WTC11 (cell line): ENCODE results near the gene AKTIP. TPM values are rescaled to one million over a fixed set of nuclear protein-coding genes. Genes with fewer than 3 reads are reported as not detected.

ENCODE experiments used
- CREM ChIP-seq: sonication (generic); formaldehyde crosslinking; IDR thresholded peaks from 2 replicates; pipeline ENCODE4 v1.8.1; 2022; ENCODE audit warnings: mild to moderate bottlenecking, missing genetic modification reagents, moderate library complexity
- E2F5 ChIP-seq: sonication (generic); formaldehyde crosslinking; IDR thresholded peaks from 2 replicates; pipeline ENCODE4 v1.8.1; 2022; ENCODE audit warnings: mild to moderate bottlenecking, moderate library complexity, missing genetic modification reagents
- FOXJ3 ChIP-seq: sonication (generic); formaldehyde crosslinking; IDR thresholded peaks from 2 replicates; pipeline ENCODE4 v1.9.0; 2021; ENCODE audit warnings: missing genetic modification reagents, mild to moderate bottlenecking, borderline replicate concordance
- GABPB1 ChIP-seq: sonication (generic); formaldehyde crosslinking; IDR thresholded peaks from 2 replicates; pipeline ENCODE4 v1.8.1; 2023; ENCODE audit warnings: mild to moderate bottlenecking, missing genetic modification reagents
- GRHL2 ChIP-seq: fragments of 250-450 bp; sonication (Bioruptor Pico); IDR thresholded peaks from 2 replicates; pipeline ENCODE4 v1.8.0; 2022; ENCODE audit warnings: mild to moderate bottlenecking, moderate library complexity; ENCODE audit not compliant: insufficient replicate concordance, severe bottlenecking
- GTF2I ChIP-seq: fragments of 250-450 bp; sonication (Bioruptor Pico); conservative IDR thresholded peaks from 2 replicates; pipeline ENCODE4 v1.4.0; 2021; ENCODE audit warnings: mild to moderate bottlenecking
- HMGA2 ChIP-seq: fragments of 250-450 bp; sonication (Bioruptor Pico); IDR thresholded peaks from 2 replicates; pipeline ENCODE4 v1.4.0; 2021; ENCODE audit warnings: mild to moderate bottlenecking, moderate library complexity
- HMGXB4 ChIP-seq: sonication (generic); formaldehyde crosslinking; IDR thresholded peaks from 2 replicates; pipeline ENCODE4 v1.8.1; 2023; ENCODE audit warnings: mild to moderate bottlenecking, moderate library complexity, missing genetic modification reagents
- JAZF1 ChIP-seq: fragments of 250-450 bp; sonication (Bioruptor Pico); IDR thresholded peaks from 2 replicates; pipeline ENCODE4 v1.9.0; 2021; ENCODE audit warnings: moderate library complexity, mild to moderate bottlenecking, inconsistent platforms
- JUN ChIP-seq: sonication (generic); formaldehyde crosslinking; IDR thresholded peaks from 2 replicates; pipeline ENCODE4 v1.8.0; 2023; ENCODE audit warnings: mild to moderate bottlenecking, missing genetic modification reagents
- KAT7 ChIP-seq: sonication (generic); formaldehyde crosslinking; IDR thresholded peaks from 2 replicates; pipeline ENCODE4 v1.8.1; 2023; ENCODE audit warnings: missing genetic modification reagents, mild to moderate bottlenecking, borderline replicate concordance
- MLX ChIP-seq: sonication (generic); formaldehyde crosslinking; IDR thresholded peaks from 2 replicates; pipeline ENCODE4 v1.8.1; 2023; ENCODE audit warnings: mild to moderate bottlenecking, missing genetic modification reagents, moderate library complexity
- MXD4 ChIP-seq: fragments of 250-450 bp; sonication (Bioruptor Pico); IDR thresholded peaks from 2 replicates; pipeline ENCODE4 v1.8.0; 2021; ENCODE audit warnings: mild to moderate bottlenecking, moderate library complexity, borderline replicate concordance
- NFATC4 ChIP-seq: fragments of 250-450 bp; sonication (Bioruptor Pico); IDR thresholded peaks from 2 replicates; pipeline ENCODE4 v1.9.0; 2021; ENCODE audit warnings: mild to moderate bottlenecking
- NR1H2 ChIP-seq: sonication (generic); formaldehyde crosslinking; IDR thresholded peaks from 2 replicates; pipeline ENCODE4 v1.9.0; 2021; ENCODE audit warnings: mild to moderate bottlenecking, moderate library complexity, missing genetic modification reagents
- PREB ChIP-seq: sonication (generic); formaldehyde crosslinking; IDR thresholded peaks from 2 replicates; pipeline ENCODE4 v1.8.1; 2022; ENCODE audit warnings: mild to moderate bottlenecking, missing genetic modification reagents, moderate library complexity, borderline replicate concordance
- SMAD4 ChIP-seq: sonication (generic); formaldehyde crosslinking; IDR thresholded peaks from 2 replicates; pipeline ENCODE4 v1.8.0; 2022; ENCODE audit warnings: mild to moderate bottlenecking, missing genetic modification reagents
- SP1 ChIP-seq: sonication (generic); formaldehyde crosslinking; conservative IDR thresholded peaks from 2 replicates; pipeline ENCODE4 v1.8.1; 2022; ENCODE audit warnings: missing genetic modification reagents
- TEAD4 ChIP-seq: sonication (generic); formaldehyde crosslinking; IDR thresholded peaks from 2 replicates; pipeline ENCODE4 v1.8.0; 2022; ENCODE audit warnings: mild to moderate bottlenecking, missing genetic modification reagents
- ZBTB21 ChIP-seq: sonication (generic); formaldehyde crosslinking; IDR thresholded peaks from 2 replicates; pipeline ENCODE4 v1.8.1; 2023; ENCODE audit warnings: mild to moderate bottlenecking, missing genetic modification reagents, borderline replicate concordance
- ZNF219 ChIP-seq: sonication (generic); formaldehyde crosslinking; IDR thresholded peaks from 2 replicates; pipeline ENCODE4 v1.8.0; 2023; ENCODE audit warnings: missing genetic modification reagents, mild to moderate bottlenecking, borderline replicate concordance
- ZNF263 ChIP-seq: sonication (generic); formaldehyde crosslinking; IDR thresholded peaks from 2 replicates; pipeline ENCODE4 v1.8.1; 2022; ENCODE audit warnings: low read depth, mild to moderate bottlenecking, moderate library complexity, missing genetic modification reagents
- ZNF317 ChIP-seq: sonication (generic); formaldehyde crosslinking; IDR thresholded peaks from 2 replicates; pipeline ENCODE4 v1.8.1; 2023; ENCODE audit warnings: low read depth, mild to moderate bottlenecking, moderate library complexity, missing genetic modification reagents, borderline replicate concordance
- total RNA-seq: library from RNA; stranded (reverse); gene quantifications from 3 replicates; pipeline ENCODE4 v1.2.3, GENCODE V29; 2021
- TF ChIP-seq, protein P1 (sequence below): sonication (generic); formaldehyde crosslinking; IDR thresholded peaks from 2 replicates; pipeline ENCODE4 v1.8.0; 2022; ENCODE audit warnings: mild to moderate bottlenecking, missing genetic modification reagents
- TF ChIP-seq, protein P2 (sequence below): fragments of 250-450 bp; sonication (Bioruptor Pico); IDR thresholded peaks from 2 replicates; pipeline ENCODE4 v1.8.0; 2021; ENCODE audit warnings: mild to moderate bottlenecking
- TF ChIP-seq, protein P3 (sequence below): sonication (generic); formaldehyde crosslinking; IDR thresholded peaks from 2 replicates; pipeline ENCODE4 v1.8.0; 2022; ENCODE audit warnings: mild to moderate bottlenecking, missing genetic modification reagents
- TF ChIP-seq, protein P4 (sequence below): sonication (generic); formaldehyde crosslinking; IDR thresholded peaks from 2 replicates; pipeline ENCODE4 v1.8.1; 2023; ENCODE audit warnings: mild to moderate bottlenecking, missing genetic modification reagents
- TF ChIP-seq, protein P5 (sequence below): fragments of 250-450 bp; sonication (Bioruptor Pico); IDR thresholded peaks from 2 replicates; pipeline ENCODE4 v1.9.0; 2021; ENCODE audit warnings: moderate library complexity, mild to moderate bottlenecking, inconsistent platforms, borderline replicate concordance

Gene AKTIP
- total RNA-seq, 1 experiment from 2014 or later: 19.9 TPM

GRCh38 chr16:53503270-53503923 is 388 bp upstream of the AKTIP start (continued):
- TF ChIP-seq HMGXB4 (no peak), HMGA2 (no peak), ZNF219 (CRISPR knock-in tag) (no peak), JAZF1 (CRISPR knock-in tag) (no peak), FOXJ3 (no peak), PREB (CRISPR knock-in tag) (no peak), SP1 (CRISPR knock-in tag) (peak; percentile 84), ZNF263 (CRISPR knock-in tag) (no peak), ZBTB21 (CRISPR knock-in tag) (no peak), JUN (CRISPR knock-in tag) (no peak), MXD4 (CRISPR knock-in tag) (no peak), GABPB1 (CRISPR knock-in tag) (peak; percentile 57; the same call in 1 of the 2 replicates), TEAD4 (CRISPR knock-in tag) (no peak), GRHL2 (no peak), MLX (CRISPR knock-in tag) (no peak), KAT7 (no peak), E2F5 (CRISPR knock-in tag) (0 out of 2 replicates have a peak, but pooled peaks have one; percentile 23), NFATC4 (CRISPR knock-in tag) (no peak), NR1H2 (CRISPR knock-in tag) (no peak), CREM (no peak; the same call in 1 of the 2 replicates), GTF2I (no peak), SMAD4 (no peak), ZNF317 (CRISPR knock-in tag) (no peak)
- TF ChIP-seq, protein P1, sequence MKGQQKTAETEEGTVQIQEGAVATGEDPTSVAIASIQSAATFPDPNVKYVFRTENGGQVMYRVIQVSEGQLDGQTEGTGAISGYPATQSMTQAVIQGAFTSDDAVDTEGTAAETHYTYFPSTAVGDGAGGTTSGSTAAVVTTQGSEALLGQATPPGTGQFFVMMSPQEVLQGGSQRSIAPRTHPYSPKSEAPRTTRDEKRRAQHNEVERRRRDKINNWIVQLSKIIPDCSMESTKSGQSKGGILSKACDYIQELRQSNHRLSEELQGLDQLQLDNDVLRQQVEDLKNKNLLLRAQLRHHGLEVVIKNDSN (CRISPR knock-in tag): no peak
- TF ChIP-seq, protein P2, sequence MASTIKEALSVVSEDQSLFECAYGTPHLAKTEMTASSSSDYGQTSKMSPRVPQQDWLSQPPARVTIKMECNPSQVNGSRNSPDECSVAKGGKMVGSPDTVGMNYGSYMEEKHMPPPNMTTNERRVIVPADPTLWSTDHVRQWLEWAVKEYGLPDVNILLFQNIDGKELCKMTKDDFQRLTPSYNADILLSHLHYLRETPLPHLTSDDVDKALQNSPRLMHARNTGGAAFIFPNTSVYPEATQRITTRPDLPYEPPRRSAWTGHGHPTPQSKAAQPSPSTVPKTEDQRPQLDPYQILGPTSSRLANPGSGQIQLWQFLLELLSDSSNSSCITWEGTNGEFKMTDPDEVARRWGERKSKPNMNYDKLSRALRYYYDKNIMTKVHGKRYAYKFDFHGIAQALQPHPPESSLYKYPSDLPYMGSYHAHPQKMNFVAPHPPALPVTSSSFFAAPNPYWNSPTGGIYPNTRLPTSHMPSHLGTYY: no peak
- TF ChIP-seq, protein P3, sequence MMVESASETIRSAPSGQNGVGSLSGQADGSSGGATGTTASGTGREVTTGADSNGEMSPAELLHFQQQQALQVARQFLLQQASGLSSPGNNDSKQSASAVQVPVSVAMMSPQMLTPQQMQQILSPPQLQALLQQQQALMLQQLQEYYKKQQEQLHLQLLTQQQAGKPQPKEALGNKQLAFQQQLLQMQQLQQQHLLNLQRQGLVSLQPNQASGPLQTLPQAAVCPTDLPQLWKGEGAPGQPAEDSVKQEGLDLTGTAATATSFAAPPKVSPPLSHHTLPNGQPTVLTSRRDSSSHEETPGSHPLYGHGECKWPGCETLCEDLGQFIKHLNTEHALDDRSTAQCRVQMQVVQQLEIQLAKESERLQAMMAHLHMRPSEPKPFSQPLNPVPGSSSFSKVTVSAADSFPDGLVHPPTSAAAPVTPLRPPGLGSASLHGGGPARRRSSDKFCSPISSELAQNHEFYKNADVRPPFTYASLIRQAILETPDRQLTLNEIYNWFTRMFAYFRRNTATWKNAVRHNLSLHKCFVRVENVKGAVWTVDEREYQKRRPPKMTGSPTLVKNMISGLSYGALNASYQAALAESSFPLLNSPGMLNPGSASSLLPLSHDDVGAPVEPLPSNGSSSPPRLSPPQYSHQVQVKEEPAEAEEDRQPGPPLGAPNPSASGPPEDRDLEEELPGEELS: peak; percentile 82; the same call in 1 of the 2 replicates
- TF ChIP-seq, protein P4, sequence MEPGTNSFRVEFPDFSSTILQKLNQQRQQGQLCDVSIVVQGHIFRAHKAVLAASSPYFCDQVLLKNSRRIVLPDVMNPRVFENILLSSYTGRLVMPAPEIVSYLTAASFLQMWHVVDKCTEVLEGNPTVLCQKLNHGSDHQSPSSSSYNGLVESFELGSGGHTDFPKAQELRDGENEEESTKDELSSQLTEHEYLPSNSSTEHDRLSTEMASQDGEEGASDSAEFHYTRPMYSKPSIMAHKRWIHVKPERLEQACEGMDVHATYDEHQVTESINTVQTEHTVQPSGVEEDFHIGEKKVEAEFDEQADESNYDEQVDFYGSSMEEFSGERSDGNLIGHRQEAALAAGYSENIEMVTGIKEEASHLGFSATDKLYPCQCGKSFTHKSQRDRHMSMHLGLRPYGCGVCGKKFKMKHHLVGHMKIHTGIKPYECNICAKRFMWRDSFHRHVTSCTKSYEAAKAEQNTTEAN: 0 out of 2 replicates have a peak, but pooled peaks have one; percentile 32
- TF ChIP-seq, protein P5, sequence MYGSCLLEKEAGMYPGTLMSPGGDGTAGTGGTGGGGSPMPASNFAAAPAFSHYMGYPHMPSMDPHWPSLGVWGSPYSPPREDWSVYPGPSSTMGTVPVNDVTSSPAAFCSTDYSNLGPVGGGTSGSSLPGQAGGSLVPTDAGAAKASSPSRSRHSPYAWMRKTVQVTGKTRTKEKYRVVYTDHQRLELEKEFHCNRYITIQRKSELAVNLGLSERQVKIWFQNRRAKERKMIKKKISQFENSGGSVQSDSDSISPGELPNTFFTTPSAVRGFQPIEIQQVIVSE (CRISPR knock-in tag): no peak
